ENCODE results near the gene CD8B.
A peak's percentile ranks its signal among the peaks of the same experiment; 100 is the strongest.
"Not testable (repeated sequence)": the region's sequence is repeated elsewhere in the genome, so short reads cannot be mapped to it uniquely, and the experiment has no call there.

Gene CD8B

DNA sequence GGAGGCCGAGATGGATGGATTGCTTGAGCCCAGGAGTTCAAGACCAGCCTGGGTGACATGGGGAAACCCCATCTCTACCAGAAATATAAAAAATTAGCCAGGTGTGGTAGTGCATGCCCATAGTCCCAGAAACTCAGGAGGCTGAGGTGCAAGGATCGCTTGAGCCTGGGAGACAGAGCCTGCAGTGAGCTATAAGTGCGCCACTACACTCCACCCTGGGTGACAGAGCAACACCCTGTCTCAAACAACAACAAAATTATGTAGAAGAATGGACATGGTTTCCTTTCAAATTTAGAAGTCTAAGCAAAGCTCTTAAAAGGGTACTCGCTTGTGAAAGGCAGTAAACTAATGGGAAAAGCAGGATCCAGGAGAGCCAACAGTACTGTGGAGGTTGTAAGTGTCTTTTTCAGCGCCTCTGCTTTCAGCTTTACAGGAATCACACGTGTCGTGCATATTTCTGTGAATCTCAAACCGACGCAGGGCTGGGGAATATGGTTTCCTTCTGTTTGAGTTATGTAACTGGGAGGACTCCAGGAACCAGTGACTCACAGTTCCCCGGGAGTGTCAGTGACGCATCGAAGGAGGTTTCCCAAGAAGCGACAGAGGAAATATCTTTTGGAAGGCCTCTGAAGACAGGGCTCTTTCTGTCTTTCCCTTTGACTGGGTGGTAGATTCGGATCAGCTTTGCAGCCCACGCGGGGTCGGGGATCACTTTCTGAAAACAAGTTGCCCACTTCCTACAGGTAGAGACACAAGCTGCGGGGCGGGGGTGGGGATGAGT lies 24.6 kb downstream of the CD8B start:
- peak; percentile 49 for DNase-seq (ENCODE audit: low read depth)

DNA sequence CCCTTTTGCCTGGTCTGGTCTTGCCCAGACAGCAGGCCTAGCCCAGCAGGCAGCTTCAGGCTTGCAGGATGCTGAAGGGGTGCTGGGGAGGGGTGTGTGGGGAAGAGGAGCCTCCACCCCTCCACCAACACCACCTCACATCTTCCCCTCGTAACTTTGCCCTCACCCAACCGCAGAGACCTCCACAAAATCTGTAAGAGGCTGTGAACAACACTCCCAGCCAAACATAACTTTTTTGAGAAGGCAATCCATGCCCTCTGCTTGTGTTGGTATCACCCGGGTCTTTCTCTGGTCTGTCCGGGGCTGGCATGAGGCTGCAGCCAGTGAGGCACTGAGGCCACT lies 26.2 kb downstream of the CD8B start:
- not testable (repeated sequence) for DNase-seq (ENCODE audit: low read depth)

DNA sequence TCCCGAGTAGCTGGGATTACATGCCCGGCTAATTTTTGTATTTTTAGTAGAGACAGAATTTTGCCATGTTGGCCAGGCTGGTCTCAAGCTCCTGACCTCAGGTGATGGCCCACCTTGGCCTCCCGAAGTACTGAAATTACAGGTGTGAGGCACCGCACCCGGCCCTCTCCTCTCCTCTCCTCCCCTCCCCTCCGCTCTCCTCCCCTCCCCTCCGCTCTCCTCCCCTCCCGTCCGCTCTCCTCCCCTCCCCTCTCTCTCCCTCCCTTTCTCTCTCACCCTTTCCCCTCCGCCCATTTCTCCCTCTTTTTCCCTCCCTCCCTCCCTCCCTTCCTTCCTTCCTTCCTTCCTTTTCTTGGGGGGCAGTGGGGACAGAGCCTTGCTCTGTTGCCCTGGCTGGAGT lies 28.4 kb downstream of the CD8B start:
- DNase-seq (ENCODE audit: low read depth) = no peak

DNA sequence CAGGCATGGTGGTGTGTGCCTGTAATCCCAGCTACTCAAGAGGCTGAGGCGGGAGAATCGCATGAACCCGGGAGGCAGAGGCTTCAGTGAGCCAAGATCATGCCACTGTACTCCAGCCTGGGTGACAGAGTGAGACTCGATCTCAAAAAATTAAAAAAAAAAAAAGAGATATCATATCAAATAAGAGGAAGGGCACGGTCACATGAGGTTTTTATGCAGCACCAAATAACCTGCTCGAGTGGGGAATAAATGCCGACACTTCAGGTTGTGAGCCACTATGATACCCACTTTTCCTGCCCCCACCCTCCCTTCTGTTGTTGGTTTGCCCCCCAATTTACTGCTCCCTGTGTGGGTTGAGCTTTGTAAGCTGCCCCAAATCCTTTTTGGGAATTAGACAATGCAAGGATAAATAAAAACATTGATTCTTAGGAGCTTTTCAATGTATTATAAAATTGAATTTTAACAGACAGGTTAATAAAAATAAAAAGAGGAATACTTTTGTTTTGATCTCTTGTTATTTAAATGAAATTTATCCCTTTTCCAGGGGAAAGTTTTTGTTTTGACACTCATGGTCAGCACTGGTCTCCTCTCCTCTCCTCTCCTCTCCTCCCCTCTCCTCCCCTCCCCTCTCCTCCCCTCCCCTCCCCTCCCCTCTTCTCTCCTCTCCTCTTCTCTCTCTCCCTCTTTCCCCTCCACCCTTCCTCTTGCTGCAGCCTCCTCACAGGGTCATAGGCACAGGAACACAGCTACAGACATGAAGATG lies 29.2 kb downstream of the CD8B start:
- no peak for DNase-seq (ENCODE audit: low read depth)

DNA sequence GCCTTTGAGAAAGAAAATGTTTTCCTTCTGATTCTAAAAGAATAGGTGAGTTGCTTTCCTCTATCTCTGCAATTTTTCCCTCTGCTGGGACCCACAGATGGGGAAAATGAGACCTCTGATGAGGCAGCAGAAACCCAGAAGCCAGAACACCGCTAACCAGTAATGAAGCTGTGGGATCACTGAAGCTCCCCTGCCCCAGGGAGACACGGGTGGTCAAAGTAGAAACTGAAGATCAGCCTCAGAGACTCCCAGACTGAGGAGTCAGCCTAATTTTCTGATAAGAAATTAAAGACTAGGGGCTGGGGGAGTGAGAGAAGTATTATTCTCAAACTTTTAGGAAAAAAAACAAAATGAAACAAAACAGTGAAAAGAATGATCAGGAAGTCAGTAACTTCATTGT lies 30.1 kb downstream of the CD8B start:
- DNase-seq (ENCODE audit: low read depth) = no peak

DNA sequence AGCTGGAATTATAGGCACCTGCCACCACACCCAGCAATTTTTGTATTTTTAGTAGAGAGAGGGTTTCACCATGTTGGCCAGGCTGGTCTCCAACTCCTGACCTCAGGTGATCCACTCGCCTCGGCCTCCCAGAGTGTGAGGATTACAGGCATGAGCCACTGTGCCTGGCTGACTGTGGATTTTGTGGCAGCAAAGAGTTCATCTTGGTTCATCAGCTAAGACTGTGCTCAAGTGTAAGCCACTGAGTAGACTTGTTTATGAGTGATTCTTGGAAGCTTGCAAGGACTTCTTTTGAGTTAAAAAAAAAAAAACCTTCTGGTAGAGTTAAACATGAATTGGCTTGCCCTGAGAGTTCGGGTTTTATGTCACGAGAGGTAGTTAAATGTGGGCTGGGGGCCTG lies 34.7 kb downstream of the CD8B start:
- DNase-seq (ENCODE audit: low read depth) = no peak

DNA sequence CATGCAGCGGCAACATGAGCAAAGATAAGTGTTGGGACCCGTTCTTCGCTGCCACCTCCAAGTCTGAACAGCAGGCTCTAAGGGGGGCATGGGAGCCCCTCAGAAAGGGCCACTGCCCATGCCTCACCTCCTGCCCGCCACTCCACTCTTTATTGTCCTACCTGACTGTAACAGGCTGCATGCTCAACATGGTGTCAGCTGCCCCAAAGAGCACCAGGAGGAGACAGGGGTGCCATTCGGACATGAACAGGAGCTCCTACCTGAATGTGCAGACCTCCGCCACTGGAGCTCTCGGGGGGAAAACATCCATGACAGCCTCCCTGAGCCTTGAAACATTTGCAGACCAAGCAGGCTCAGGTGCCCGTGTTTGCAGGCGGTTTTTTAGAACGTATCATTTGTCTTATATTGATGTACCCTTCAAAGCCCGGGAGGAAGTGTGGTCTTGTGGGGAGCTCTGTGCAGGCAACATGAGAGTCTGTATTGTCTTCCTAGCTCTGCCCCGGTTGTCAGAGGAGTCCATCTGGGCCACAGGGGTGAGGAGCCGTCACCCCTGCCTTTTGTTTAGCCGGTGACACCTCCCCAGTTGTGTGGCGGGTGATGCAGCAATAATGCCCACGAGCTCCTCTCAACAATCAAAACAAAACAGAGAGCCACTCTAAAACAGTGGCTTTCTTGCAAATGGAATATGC lies 35.8 kb downstream of the CD8B start:
- DNase-seq (ENCODE audit: low read depth) = no peak

DNA sequence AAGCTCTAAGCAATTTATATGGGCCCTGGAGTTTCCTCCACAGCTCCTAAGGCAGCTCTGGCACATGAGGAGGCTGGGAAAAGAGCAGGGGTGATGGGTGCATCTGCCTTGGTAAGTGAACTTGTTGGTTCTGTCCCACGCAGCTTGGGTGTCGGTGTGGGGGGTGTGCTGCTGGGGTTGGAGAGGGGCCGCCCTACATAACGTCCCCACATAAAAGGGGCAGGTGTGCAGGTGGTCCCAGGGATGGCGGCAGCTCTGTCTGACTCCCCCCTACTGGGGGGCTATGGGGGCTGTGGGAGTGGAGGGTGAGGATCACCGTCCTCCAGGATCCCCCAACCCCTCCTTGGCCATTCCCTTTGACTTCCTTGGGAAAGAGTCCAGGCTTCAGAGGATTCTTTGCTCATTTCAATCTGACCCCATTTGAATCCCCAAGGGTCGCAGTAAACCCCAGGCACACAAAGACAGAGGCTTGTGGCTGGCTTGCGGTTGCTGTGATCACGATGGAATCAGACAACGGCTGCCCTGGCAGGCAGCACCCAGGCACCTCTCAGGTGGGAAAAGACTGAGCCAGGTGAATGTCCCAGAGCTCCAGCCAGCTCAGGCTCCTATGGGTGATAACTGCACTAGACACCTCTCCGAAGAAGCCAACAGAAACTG lies 36.5 kb downstream of the CD8B start:
- DNase-seq (ENCODE audit: low read depth) = no peak

DNA sequence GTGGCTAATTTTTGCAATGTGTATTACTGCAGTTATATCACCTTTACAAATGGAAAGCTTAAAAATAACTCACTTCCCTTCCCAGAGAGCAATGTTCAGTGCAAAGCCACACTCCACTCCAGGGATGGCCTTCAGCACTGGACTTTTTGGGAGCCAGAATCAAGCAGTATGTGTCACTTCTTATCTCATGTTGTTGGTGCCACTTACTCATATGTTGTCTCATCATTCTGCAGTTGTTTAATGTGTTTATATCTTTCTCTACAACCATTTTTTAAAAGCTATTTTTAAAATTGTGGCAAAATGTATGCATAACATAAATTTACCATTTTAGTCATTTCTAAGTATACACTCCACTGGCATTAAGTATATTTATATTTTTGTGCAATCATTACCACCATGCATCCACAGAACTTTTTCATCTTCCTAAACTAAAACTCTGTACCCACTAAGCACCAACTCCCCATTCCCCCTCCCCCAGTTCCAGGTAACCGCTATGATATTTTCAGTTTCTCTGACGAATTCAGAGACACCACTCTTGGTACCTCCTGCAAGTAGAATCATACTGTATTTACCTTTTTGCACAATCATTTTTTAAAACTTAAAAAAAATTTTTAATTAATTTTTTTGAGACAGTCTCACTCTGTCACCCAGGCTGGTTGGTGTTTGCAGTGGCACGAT lies 38.9 kb downstream of the CD8B start:
- no peak for DNase-seq (ENCODE audit: low read depth)

DNA sequence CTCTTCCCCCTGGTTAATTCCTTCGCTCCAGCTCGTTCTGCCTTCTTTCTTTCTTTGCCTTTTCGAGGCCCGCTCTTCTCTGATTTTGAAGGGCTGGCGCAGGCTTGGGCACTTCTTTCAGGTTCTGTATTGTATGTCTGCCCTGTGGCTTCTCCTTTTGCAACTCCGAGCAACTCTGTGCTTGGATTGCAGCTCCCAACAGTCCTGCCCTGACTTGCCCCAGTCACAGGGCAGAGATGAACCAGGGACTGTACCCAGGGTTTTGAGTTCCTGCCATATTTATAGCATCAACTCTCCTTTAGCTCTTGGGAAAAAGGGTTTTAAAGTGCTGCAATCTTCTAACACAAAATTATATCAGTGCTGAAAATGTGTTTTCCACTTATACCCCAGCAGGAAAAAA lies 39.8 kb downstream of the CD8B start:
- no peak for DNase-seq (ENCODE audit: low read depth)

DNA sequence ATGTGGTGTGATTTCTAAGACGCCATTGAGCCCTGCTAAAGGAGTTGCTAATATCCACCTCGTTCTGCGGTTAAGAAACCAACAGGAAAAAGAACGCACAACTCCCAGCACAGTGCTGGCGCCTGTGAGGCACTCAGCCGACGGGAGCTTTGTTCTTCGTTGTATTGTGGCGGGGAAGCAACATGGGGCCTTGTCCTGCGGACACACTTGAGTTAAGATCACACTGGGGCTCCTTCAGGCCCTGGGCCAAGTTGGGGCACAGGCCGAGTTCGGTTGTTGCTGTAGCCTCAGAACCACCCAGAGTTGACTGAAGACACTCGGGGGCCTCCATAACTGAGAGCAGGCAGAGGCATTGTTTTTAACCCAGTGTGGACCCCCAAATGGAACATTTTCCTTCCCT lies 40.4 kb downstream of the CD8B start:
- no peak for DNase-seq (ENCODE audit: low read depth)

DNA sequence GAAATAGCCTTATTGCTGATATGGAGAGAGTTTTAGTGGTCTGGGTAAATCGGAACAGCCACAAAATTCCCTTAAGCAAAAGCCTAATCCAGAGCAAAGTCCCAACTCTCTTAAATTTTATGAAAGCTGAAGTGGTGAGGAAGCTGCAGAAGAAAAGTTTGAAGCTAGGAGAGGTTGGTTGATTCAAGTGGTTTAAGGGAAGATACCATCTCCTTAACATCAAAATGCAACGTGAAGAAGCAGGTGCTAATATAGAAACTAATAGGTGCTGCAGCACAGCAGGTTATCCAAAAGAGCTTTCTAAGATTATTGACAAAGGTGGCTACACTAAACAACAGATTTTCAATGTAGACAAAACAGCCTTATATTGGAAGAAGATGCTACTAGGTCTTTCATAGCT lies 42.7 kb downstream of the CD8B start:
- no peak for DNase-seq (ENCODE audit: low read depth)

DNA sequence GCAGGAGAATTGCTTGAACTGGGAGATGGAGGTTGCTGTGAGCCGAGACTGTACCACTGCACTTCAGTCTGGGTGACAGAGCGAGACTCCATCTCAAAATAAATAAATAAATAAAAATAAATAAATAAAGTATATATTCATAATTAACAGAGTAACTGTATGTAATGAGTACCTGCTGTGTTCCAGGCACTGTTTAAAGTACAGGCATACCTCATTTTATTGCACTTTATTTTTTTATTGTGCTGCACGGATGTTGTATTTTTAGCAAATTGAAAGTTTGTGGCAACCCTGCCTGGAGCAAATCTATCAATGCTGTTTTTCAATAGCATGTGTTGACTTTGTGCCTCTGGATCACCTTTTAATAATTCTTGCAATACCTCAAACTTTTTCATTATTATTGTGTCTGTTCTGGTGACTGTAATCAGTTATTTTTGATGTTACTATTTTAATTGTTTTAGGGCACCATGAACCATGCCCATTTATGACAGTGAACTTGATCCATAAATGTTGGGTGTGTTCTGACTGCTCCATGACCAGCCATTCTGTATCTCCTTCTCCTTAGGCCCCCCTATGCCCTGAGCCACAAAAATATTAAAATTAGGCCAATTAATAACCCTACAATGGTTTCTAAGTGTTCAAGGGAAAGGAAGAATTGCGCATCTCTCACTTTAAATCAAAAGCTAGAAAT lies 43.4 kb downstream of the CD8B start:
- DNase-seq (ENCODE audit: low read depth) = no peak

DNA sequence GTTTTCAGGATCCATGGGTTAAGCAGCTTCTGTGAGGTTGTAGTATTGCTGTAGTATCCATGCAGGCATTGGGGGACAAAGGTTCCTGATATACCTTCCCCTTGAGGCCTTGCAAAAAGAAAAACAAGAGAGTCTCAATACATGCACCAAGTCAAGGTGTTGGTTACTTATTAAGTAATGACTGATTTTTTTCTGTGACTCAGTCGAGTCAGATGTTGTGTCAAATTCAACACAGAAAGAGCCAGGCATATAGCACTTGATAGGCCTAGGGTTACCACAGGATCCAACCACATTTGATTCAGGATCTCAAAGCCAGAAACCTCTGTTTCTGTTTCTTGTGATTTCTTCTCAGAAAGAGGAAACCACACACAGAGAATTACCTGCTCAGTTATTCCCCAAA lies 46.1 kb downstream of the CD8B start:
- DNase-seq (ENCODE audit: low read depth) = no peak

DNA sequence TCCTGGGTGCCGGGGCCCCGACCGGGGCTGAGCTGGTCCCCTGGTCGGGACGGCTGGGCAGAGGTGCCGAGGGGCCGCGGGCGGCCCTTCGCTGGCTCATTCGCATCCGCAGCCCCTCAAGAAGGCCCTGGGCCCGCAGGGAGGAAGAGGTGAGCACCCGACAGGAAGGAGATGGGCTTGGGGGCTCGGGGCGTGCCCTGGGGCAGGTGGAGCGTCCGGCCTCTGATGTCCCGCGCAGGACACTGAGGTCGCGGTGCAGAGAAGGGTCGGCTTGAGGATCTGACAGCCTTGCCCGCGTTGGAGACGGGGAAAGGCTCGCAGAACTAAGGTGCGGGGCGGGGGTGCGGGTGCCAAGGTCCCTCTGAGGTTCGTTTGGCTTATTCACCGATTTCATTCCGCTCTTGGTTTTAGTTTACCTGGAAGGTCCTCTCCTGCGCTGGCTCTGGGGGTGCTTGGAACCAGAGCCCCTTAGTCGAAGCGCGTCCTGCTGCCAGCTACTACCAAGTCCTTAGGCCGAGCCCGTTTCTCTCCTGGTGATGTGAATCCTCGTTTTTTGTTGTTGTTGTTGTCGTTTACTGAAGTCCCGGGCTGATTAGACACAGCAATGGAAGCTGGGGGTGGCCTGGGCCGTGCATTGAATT lies 52.1 kb downstream of the CD8B start:
- no peak for DNase-seq (ENCODE audit: low read depth)

DNA sequence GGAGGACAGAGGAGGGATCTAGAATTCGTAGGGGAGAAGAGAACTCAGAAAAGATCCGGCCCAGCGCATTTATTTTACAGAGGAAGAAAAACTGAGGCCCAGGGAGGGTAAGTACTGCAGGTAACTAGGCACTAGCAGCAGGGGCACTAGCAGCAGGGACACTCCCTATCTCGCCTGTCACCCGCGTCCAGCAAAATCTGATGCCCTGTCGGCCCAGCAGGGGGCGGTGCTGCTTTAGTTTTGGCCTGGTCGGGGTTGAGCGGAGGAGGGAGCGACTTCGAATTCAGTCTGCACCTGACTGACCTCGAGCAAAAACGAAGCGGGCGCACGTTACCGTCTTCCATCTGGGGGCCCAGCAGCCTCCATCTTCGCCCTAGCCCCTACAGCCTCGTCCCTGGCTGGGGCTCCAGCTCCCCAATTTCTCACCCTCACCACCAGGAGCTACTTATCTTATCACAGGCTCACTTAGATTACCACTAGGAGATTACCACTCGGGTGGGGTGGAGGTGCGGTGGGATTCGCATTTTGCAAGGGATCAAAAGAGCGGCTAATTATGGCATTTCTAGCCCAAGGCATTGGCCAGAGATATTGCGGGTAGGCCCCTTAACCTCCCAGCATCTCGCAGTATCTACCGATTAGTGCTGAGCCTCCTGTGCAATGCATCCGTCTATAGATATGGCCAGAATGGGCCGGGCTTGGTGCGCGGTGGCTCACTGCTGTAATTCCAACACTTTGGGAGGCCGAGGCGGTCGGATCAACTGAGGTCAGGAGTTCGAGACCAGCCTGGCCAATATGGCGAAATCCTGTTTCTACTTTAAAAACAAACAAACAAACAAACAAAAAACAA lies 53.1 kb downstream of the CD8B start:
- peak; percentile 89 for DNase-seq (ENCODE audit: low read depth)

DNA sequence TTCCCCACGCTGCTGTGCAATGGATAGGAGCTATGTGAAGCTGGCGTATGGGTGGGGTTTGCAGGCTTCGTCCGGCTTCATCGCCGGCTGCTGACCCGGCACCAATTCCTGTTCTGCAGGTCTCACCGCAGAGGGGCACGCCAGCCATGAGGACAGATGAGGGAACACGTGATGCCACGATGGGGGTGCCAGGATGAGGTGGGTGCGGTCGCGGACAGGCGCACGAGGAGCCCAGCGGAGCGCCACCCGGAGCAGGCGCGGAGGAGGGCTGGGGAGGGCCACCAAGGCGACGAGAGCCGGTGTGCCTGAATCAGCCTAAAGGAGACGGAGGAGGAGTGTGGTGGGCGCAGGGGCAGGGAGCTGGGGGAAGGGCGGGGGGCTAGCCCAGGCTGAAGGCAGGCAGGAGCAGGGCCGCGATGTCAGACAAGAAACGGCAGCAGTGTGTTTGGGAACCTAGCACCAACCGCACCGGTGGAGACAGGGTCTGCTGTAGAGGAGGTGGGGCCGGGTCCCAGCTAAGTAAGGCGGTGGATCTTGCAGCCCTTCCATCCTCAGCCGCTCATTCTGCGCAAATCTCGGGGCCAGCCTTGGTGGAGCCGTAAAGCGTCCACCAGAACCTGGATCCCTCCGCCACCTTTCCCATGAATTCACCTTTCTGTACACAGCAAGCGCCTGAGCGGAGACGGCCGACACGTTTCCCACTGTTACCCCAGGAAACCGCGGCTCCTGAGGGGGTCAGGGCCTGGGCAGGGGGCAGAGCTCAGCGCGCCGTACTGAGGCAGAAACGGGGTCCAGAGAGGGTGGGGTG lies 54.0 kb downstream of the CD8B start:
- DNase-seq (ENCODE audit: low read depth) = peak; percentile 66

DNA sequence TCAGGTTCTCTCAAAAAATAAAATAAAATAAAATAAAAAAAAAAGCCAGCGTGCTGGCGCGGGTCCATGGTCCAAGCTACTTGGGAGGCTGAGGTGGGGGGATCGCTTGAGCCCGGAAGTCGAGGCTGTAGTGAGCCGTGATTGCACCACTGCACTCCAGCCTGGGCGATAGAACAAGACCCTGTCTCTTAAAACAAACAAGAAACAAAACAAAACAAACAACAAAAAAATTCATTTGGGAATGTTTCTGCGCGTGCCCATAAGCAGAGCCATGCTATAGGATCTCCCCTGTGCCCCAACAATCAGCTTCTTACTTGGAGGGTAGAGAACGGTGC lies 54.6 kb downstream of the CD8B start:
- no peak for DNase-seq (ENCODE audit: low read depth)

Measured in stimulated activated CD8-positive, alpha-beta memory T cell treated with anti-CD3 and anti-CD28 coated beads, Interleukin-4, amount 100 ng/mL, for 24 hours (primary cell).